EL (cell line): Measurements from ENCODE around the gene CLSTN1.
"Not testable (repeated sequence)": the region's sequence is repeated elsewhere in the genome, so short reads cannot be mapped to it uniquely, and the experiment has no call there.

ENCODE experiments used
- DNase-seq: peaks from one replicate; pipeline ENCODE4 v3.0.0-alpha.2; 2016

CLSTN1 gene

DNA sequence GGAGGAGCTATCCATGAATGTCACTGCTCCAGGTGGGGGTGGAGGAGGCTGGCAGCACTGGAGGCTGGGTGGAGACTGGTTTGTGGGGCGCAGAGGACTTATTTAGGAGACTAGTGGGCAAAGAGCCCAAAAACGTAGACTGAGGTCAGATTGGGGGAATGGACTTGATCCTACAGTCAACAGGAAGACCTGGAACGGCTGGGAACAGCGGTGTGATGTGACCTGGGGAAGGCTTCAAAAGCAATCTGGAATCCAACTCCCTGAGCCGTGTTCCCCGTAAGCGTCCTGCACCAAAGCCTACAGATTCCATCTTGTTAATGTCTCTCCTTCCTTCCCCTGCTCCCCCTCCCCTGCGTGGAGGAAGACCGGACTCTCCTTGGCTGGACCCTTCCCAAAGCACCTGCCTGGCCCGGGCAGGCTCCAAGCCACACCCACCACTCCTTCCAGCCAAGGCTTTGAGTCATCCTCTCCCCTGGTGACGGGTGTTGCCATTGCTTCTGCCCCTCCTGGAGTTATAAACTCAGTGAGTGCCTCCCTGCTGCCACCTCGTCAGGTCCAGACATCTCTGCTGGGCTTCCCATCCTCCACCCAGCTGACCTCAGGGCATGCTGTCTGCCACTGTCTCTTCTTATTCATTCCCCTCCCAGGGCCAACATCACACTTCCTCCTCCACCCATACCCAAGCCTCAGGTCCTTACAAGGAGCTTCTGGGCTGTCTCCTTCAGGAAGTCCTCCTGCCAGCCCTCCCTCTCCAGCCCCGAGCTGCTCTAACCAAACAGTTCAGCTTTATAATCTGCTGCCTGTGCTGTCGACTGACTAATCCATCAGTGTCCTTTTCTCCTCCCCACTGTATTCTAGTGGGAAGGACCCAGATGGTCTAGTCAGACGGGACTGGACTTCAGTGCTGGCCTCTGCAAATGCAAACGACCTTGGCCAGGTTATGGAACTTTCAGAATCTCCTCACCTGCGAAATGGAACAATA, 1.6 kb upstream of the CLSTN1 start:
- peak; percentile 81 for DNase-seq

DNA sequence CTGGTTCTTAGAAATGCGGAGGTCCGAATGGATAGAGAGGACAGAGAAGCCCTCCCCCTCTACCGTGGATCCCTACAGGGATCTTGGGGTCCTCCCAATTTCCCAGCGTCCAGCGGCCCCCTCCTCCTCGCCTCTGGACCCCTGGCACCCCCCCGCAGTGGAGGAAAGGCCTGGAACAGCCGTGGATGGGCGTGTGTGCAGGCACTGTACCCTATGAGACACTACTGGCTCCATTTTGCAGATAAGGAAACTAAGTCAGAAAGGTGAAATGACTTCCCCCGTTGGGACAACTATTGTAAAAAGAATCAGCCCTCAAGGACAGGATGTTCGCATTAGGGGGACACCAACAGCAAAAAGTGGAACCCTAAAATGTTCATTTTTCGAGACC, 931 bp upstream of the CLSTN1 start:
- DNase-seq: no peak

DNA sequence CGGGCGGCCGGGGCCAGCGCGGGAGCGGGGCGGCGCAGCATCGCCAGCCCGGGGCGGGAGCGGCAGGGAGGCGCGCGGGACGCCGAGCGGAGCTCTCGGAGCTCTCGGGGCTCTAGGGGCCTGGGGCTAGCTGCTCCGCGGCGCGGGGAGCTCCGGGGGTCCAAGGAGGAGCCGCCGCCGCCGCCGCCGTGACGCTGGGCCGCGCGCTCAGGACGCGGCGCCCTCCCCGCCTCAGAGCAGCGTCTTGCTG, 147 bp downstream of the CLSTN1 start:
- no peak for DNase-seq

DNA sequence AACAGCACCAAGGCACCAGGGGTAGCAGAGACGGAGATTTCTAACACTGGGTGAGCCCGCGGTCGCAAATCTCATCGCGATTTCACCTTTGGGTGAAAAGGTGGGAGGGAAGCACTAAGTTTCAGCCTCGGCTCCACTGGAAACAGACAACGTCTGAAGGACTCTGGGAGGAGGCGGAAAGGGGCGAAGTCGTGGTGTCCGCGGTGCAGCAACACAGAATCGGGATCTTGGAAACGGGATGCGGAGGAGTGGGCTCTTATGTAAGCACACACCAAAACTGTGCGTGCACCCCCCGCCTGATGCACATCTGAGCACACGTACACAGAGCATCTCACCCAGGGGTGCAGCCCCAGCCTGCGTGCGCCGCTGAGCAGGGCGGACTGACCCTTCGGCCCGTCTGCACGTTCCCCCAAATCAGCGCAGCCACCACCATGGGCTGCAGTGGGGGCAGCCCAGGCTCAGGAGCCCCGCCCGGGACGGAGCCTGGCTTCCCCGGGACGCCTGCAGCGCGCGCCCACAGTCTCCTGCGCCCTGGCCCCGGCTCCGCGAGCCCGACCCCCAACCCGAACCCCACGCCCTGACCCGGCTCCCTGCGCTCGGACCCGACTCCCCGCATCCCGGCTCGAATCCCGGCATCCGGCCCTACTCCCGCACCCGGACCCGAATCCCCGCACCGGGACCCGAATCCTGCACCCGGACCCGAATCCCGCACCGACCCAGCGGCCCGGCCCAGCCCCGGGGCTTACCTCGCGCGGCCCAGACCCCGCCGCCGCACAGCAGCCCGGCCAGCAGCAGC, 670 bp downstream of the CLSTN1 start:
- DNase-seq: peak; percentile 41

DNA sequence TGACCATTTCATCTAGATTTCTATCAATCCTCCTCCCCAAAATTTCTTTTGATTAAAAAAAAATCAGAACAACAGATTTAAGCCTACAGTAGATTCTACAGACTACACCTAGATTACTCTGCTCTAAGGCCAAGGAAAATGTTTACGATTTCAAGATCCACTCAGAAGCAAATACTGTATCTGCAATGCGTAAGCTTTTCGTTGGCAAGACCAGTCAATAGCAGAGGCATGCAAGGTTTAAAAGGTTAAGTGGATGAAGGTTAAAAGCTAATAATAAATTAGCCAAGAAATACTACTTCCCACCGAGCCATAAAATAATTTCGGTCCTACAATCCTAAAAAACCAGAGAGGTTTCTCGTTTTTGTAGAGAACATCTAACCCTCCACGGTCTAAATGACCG, 1.3 kb downstream of the CLSTN1 start:
- peak; percentile 15 for DNase-seq

DNA sequence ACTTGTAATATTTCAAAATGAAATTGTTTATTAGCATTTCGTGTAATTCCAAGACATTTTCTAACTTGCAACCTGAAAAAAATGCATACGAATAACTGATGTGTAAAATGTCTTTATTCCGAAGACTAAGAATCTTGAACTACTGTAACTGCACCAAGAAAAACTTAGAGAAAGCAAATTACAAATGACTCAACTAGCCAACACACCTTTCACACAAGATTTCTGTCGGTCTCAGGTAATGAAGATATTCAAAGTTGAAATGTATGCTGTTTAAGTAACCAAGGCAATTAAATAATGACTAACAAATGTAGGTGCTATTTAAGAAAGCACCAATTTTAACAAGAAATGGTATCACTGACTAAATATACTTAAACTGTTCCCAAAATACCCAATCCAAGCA, 2.1 kb downstream of the CLSTN1 start:
- no peak for DNase-seq

DNA sequence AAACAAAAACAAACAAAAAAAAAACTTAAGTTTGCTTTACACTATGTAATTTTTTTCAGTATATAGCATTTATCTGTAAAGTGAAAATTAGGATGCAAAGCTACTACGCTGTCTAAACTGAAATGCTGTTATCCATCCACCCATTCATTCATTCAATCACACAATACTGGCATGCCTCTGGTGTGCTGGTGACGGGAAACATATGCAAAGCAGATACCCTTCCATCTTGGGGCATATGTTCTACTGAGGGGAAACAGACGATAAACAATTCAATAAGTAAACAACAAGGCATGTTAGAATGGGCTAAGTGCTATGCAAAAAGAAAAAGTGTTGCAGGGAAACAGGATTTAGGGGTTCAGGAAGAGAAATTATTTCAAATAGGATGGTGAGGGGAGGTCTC, 3.2 kb downstream of the CLSTN1 start:
- DNase-seq: no peak

DNA sequence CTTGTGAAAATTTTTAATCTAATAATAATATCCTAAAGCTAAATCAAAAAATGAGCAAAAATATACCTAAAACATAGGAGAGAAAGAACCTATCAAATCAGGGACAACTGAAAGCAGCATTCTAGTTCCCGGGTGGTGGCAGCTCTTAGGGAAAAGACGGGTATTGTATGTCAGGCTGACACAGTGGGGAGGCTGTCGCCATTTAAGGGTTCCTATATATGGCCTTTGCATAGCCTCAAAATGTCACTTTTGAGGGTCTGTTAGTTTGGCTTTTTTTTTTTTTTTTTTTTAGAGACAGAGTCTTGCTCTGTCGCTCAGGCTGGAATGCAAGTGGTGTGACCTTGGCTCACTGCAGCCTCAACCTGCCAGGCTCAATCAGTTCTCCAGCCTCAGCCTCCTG, 6.0 kb downstream of the CLSTN1 start:
- no peak for DNase-seq

DNA sequence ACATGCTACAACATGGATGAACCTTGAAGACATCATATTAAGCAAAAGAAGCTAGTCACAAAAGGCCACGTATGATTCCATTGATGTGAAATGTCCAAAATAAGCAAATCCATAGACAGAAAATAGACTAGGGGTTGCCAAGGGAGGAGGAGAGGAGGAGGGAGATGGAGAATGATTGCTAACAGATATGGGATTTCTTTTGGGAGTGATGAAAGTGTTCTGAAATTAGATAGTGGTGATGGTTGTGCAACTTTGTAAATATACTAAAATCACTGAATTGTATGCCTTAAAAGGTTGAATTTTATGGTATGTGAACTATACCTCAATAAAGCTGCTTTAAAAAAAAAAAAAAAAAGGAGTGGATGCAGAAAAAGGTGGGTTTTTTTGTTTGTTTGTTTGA, 7.6 kb downstream of the CLSTN1 start:
- DNase-seq: no peak

DNA sequence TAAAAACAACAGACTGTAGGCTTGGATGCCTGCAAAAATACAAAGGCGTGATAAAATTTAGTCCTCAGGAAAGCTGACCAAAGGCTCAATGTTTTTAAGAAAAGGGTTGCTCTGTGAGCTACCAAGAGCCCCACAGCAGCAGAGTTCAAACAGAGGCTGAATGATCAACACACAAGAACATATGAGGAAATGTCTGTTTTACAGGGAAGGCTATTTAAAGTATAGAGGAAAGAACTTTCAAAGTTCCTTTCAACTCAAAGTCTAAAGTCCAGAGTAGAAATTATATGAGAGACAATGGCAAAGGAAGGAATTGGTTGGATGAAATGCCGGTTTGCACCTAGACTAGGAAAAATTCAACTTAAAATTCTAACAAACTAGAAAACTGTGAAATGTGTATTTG, 8.6 kb downstream of the CLSTN1 start:
- no peak for DNase-seq

DNA sequence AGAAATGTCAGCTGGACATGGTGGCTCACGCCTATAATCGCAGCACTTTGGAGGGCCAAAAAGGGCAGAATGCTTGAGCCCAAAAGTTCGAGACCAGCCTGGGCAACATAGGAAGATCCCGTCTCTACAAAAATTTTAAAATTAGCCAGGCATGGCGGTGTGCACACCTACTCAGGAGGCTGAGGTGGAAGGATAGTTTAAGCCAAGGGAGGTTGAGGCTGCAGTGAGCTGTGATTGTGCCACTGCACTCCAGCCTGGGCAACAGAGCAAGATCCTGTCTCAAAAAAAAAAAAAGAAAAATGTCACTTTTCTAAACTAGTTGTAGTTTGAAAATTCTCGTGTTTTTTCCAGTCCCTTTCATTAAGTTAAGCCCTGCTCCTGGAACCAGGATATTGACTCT, 9.1 kb downstream of the CLSTN1 start:
- no peak for DNase-seq

DNA sequence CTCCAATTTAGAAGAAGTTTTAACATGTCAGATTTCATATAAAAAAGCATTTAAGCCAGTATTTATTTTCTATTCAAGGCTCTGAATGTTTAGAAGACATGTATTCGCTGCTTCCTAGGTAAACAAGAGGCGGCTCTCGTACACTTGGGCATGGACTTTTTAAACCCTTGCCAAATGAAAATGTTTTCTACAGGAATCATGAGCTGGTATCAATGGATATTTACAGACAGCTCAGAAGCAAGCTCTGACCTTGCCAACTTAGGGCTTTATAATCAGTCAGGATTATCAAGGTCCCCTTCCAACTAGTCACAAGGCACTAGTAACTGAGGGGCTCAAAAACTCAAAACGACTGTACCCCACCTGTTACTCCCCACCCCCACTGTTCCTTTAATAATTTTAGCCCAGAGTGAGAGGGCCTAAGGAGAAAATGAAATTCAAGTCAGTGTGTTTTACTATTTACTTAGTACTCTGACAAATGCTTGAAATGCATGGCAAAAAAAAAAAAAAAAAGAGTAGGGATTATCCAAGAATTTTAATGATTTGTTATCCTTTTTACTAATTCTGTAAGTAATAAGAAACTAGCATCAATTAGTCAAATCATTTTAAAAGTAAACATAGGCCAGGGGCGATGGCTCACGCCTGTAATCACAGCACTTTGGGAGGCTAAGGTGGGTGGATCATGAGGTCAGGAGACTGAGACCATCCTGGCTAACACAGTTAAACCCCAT, 12.4 kb downstream of the CLSTN1 start:
- no peak for DNase-seq

DNA sequence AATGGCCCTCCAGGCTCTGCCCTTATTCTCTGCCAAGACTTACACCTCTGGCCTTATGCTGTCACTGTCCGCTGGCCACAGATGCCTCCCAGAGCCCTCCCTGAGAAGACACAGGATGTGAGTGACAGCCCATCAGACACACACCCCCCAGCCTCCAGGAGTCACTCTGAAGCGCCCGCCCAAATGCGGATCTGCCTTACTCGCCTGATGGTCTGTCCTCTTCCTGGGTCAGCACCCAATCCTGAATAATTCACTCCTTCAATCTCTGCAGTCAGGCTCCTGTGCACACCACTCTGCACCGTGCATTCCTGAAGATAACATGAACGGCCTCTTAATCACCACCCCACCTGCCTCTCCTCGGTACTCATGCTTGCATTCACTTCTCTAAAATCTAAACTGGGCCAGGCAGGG, 14.7 kb downstream of the CLSTN1 start:
- no peak for DNase-seq

DNA sequence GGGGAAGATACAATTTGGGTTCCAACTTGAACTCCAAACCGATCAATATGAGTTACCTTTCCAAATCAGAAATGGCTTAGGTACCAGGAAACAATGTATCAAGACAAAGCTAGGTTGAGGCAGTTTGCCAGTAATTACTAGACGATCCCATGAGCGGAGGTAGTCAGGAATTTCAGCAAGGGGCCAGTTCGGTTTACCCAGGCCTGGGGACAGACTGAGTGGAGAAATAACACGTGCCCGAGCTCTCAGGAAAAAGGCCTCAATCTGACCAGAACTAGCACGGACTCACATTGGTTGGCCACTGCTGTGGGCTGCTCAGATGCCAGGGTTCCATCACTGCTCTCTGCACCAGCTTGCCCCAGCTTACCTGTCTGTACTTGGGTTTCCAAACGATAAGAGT, 15.3 kb downstream of the CLSTN1 start:
- DNase-seq: no peak

DNA sequence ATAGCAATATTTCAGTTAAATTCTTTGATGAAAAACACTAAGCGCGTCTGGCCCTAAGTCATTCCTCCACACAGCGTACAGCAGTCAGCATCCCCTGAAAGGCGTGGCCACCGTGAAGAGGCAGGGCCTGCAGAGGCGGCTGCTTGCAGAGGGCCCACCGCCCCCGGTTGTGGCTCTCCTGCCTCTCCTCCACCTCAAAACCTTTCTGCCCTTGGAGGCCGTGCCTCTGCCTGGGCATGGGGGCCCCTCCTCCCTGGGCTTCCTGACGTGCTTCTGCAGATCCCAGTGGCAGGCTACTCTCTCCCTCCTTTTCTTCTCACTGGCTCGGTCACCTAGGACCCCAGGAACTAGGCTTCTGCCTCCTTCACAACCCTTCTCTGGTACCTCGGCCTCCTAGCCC, 16.2 kb downstream of the CLSTN1 start:
- no peak for DNase-seq

DNA sequence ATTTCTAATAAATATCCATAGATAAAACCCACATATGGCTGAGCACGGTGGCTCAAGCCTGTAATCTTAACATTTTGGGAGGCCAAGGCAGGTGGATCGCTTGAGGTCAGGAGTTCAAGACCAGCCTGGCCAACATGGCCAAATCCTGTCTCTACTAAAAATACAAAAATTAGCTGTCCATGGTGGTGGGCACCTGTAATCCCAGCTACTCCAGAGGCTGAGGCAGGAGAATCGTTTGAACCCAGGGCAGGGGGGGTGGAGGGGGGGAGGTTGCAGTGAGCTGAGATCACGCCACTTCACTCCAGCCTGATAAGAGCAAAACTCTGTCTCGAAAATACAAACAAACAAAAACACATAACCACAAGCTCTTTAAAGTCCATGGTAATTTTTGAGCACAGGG, 17.8 kb downstream of the CLSTN1 start:
- not testable (repeated sequence) for DNase-seq

DNA sequence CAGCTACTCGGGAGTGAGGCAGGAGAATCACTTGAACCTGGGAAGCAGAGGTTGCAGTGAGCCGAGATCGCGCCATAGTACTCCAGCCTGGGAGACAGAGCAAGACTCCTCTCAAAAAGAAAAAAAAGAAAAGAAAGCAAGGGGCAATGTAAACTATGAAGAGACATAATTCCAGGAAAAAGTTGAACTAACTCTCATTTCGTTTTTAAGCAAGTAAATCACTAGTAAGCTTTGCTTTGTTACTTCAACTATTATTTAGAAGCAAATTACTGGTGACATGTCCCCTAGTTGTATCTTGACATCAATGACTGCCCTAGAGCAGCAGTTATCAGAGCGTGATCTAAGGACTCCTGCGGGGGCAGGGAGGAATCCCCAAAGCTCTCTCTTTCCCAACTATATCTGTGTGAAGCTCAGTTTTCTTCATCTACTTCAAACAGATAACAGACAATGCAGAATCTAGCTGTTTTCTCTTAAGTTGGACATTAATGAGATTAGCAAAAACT, 18.7 kb downstream of the CLSTN1 start:
- no peak for DNase-seq

DNA sequence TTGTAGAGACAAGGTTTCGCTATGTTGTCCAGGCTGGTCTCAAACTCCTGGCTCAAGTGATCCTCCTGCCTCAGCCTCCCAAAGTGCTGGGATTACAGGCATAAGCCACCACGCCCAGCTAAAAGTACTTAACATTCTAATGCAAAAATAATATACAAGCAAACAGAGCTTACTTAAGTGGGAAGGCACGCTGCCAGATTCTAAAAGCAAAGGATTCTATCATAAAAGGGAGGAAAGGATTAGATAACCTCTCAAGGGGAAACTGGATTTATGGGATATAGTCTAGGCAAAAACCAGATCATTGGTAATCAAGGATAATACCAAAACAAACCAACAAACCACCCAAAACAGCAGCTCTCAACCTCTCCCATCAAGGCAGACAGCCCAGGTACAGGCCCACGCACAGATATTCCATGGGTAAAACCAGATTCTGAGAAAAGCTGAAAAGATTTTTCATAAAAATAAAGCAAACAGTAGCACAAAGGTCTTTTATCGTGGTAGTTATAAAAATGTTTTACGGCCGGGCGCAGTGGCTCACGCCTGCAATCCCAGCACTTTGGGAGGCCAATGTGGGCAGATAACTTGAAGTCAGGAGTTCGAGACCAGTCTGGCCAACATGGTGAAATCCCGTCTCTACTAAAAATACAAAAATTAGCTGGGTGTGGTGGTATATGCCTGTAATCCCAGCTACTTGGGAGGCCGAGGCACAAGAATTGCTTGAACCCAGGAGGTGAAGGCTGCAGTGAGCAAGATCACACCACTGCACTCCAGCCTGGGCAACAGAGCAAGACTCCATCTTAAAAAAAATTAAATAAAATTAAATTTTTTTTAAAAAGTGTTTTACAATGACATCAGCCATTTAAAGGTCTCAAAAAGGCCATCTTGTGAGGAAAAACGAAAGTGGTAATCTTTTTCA, 20.5 kb downstream of the CLSTN1 start:
- DNase-seq: not testable (repeated sequence)

DNA sequence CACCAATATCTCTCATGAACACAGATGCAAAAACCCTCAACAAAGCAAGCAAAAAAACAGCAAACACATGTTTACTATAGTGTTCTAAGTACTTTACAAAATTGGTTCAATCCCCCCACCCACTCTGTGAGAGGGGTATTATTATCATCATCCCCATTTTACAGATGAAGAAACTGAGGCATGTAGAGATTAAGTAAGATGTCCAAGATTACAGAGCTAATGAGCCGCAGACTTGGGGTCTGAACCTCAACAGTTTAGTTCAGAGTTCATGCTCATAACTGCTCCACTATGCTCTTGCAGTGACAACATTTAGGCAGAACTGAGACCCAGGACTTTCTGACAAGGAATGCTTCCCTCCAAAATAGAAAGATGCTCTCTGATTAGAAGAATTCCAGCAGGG, 21.9 kb downstream of the CLSTN1 start:
- no peak for DNase-seq

DNA sequence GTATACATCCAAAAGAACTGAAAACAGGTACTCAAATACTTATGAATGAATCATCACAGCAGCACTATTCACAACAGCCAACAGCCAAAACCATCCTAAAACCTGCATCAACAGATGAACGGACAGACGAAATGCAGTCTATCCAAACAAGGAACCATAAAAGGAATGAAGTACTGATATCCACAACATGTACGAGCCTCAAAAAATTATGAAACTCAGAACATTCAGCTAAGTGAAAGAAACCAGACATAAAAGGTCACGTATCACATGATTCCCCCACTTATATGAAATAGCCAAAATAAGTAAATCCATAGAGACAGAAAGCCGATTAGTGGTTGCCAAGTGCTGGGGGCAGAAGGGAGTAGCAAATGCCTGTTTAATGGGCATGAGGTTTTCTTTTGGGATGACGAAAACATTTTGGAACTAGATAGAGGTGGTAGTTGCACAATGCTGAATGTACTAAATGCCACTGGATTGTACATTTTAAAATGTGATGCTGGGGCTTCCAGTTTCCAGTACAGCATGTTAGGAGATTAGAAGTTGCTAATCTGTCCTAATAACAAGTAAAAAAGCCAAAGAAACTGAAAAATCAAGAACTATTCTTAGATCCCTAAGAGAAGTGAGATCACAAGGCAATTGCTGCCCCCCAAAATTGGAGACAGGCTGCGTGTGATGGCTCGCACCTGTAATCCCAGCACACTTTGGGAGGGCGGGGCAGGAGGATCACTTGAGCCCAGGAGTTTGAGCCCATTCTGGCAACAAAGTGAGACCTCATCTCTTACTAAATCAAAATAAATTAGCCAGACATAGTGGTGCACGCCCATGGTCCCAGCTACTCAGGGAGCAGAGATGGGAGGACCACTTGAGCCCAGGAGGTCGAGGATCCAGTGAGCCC, 25.3 kb downstream of the CLSTN1 start:
- DNase-seq: peak; percentile 15

DNA sequence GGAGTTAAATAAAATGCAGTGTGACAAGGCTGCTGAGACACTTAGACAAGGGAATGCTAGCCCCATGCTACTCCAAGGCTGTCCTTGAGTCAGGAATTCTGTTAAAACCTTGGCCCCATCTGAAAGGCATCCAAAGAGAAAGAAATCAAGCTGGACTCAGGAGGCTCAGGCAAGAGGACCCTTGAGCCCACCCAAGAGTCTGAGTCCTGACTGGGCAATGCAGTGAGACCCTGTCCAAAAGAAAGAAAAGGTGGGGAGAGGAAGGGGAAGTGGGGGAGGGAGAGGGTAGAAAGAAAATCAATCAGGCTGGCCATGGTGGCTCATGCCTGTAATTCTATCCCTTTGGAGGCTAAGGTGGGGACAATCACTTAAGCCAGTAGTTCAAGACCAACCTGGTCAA, 26.7 kb downstream of the CLSTN1 start:
- no peak for DNase-seq
